Astrocyte (in vitro differentiated cells and primary cell): ENCODE measurements around the gene RAD51B. TPM values are rescaled to one million over a fixed set of nuclear protein-coding genes. Genes with fewer than 3 reads are reported as not detected.
A peak's percentile ranks its signal among the peaks of the same experiment; 100 is the strongest.

Experiments used
- DNase-seq: peaks from one replicate; pipeline ENCODE4 v3.0.0-alpha.2; 2010; ENCODE audit warnings: low read depth
- FAIRE-seq: peaks from 2 replicates; lab custom pipeline; 2011; peaks lifted over from hg19 to GRCh38; lab: Jason Lieb, UNC
- H2AFZ ChIP-seq: 2 replicates; pipeline ENCODE4 v1.6.0; 2012; ENCODE audit warnings: low read depth, low read length, inconsistent platforms
- H3K27ac ChIP-seq: 2 replicates; pipeline ENCODE4 v1.5.1; 2011; ENCODE audit warnings: low read depth, low read length, inconsistent platforms
- H3K27me3 ChIP-seq: 2 replicates; pipeline ENCODE4 v1.6.0; 2011; ENCODE audit warnings: low read length, inconsistent platforms; ENCODE audit not compliant: insufficient read depth
- H3K36me3 ChIP-seq: 2 replicates; pipeline ENCODE4 v1.5.1; 2011; ENCODE audit warnings: low read length, inconsistent platforms; ENCODE audit not compliant: insufficient read depth
- H3K4me1 ChIP-seq: 2 replicates; pipeline ENCODE4 v1.5.1; 2011; ENCODE audit warnings: low read length, inconsistent platforms; ENCODE audit not compliant: insufficient read depth
- H3K4me2 ChIP-seq: 2 replicates; pipeline ENCODE4 v1.6.0; 2012; ENCODE audit warnings: low read length, inconsistent platforms
- H3K4me3 ChIP-seq: 2 replicates; pipeline ENCODE4 v1.5.1; 2011; ENCODE audit warnings: low read depth, mild to moderate bottlenecking, low read length, inconsistent platforms; ENCODE audit not compliant: insufficient read depth
- H3K79me2 ChIP-seq: 2 replicates; pipeline ENCODE4 v1.6.0; 2012; ENCODE audit warnings: mild to moderate bottlenecking, low read length, inconsistent platforms; ENCODE audit not compliant: insufficient read depth
- H3K9ac ChIP-seq: 2 replicates; pipeline ENCODE4 v1.6.0; 2012; ENCODE audit warnings: mild to moderate bottlenecking, low read length, inconsistent platforms
- H3K9me3 ChIP-seq: 2 replicates; pipeline ENCODE4 v1.5.1; 2012; ENCODE audit warnings: low read depth, mild to moderate bottlenecking, low read length, inconsistent platforms; ENCODE audit not compliant: insufficient read depth
- H4K20me1 ChIP-seq: 2 replicates; pipeline ENCODE4 v1.6.0; 2012; ENCODE audit warnings: low read length, inconsistent platforms; ENCODE audit not compliant: insufficient read depth
- H3K27ac Mint-ChIP-seq: one replicate; pipeline ENCODE4 v1.8.0; 2021; ENCODE audit warnings: mild to moderate bottlenecking, mixed read lengths; ENCODE audit not compliant: unreplicated experiment
- H3K27me3 Mint-ChIP-seq: one replicate; pipeline ENCODE4 v1.8.0; 2021; ENCODE audit warnings: low read depth, mixed read lengths; ENCODE audit not compliant: unreplicated experiment
- H3K36me3 Mint-ChIP-seq: one replicate; pipeline ENCODE4 v1.8.0; 2021; ENCODE audit warnings: low read depth, mixed read lengths; ENCODE audit not compliant: unreplicated experiment
- H3K4me1 Mint-ChIP-seq: one replicate; pipeline ENCODE4 v1.8.0; 2021; ENCODE audit warnings: low read depth, mixed read lengths; ENCODE audit not compliant: unreplicated experiment
- H3K4me3 Mint-ChIP-seq: one replicate; pipeline ENCODE4 v1.8.0; 2021; ENCODE audit warnings: mild to moderate bottlenecking, moderate library complexity, mixed read lengths; ENCODE audit not compliant: unreplicated experiment
- H3K9me3 Mint-ChIP-seq: one replicate; pipeline ENCODE4 v1.8.0; 2021; ENCODE audit warnings: mild to moderate bottlenecking, mixed read lengths; ENCODE audit not compliant: unreplicated experiment
- CTCF ChIP-seq: IDR thresholded peaks from 2 replicates; pipeline ENCODE4 v1.5.1; 2011; ENCODE audit warnings: low read depth, mild to moderate bottlenecking, inconsistent platforms, low read length, moderate library complexity; ENCODE audit not compliant: insufficient read depth
- EZH2 ChIP-seq: IDR thresholded peaks from 2 replicates; pipeline ENCODE4 v1.6.1; 2012; ENCODE audit warnings: mild to moderate bottlenecking, low read length, inconsistent platforms; ENCODE audit not compliant: insufficient read depth
- total RNA-seq: library from RNA; stranded (reverse); gene quantifications from 2 replicates; pipeline ENCODE4 v1.2.1, GENCODE V29; 2021

Gene RAD51B
- total RNA-seq, 1 donor from 2014 or later: 10.8 TPM

GRCh38 chr14:67998834-67999233 is 179.3 kb downstream of the RAD51B start:
- Histone ChIP-seq H3K27me3 (no peaks in the 10 kb centered on the region), H3K4me3 (no peak overlapping the region), H3K79me2 (no peaks in the 10 kb centered on the region), H3K4me2 (no peak overlapping the region), H3K9me3 (no peaks in the 10 kb centered on the region), H2AFZ (no peak overlapping the region), H3K9ac (no peak overlapping the region), H3K36me3 (no peaks in the 10 kb centered on the region), H3K27ac (no peak overlapping the region), H4K20me1 (no peaks in the 10 kb centered on the region), H3K4me1 (peaks cover 17% of the 10 kb centered on the region)
- H3K36me3 Mint-ChIP-seq: no peaks in the 10 kb centered on the region
- peak overlapping the region; percentile 99 for H3K27ac Mint-ChIP-seq
- no peaks in the 10 kb centered on the region for H3K27me3 Mint-ChIP-seq
- TF ChIP-seq EZH2 (no peak), CTCF (no peak)
- H3K9me3 Mint-ChIP-seq: peaks cover 6% of the 10 kb centered on the region
- peaks cover 19% of the 10 kb centered on the region for H3K4me1 Mint-ChIP-seq
- FAIRE-seq (no peak), DNase-seq (no peak)
- no peak overlapping the region for H3K4me3 Mint-ChIP-seq

- H3K4me3 Mint-ChIP-seq: no peak overlapping the region
- H3K4me1 ChIP-seq: peaks cover 17% of the 10 kb centered on the region
- H2AFZ ChIP-seq: no peak overlapping the region
- H3K36me3 ChIP-seq: no peaks in the 10 kb centered on the region
- H3K27ac Mint-ChIP-seq: peak overlapping the region; percentile 99
- H3K36me3 Mint-ChIP-seq: no peaks in the 10 kb centered on the region
- H3K27me3 ChIP-seq: no peaks in the 10 kb centered on the region
- TF ChIP-seq EZH2 (no peak), CTCF (no peak)
- no peak overlapping the region for H3K4me3 ChIP-seq
- DNase-seq (peak; percentile 82), FAIRE-seq (no peak)
- H3K27ac ChIP-seq: peak overlapping the region; percentile 75
- H3K9ac ChIP-seq: no peak overlapping the region
- no peaks in the 10 kb centered on the region for H3K9me3 ChIP-seq
- peaks cover 6% of the 10 kb centered on the region for H3K9me3 Mint-ChIP-seq
- no peaks in the 10 kb centered on the region for H3K27me3 Mint-ChIP-seq
- no peaks in the 10 kb centered on the region for H3K79me2 ChIP-seq
- H4K20me1 ChIP-seq: no peaks in the 10 kb centered on the region
- H3K4me2 ChIP-seq: peak overlapping the region; percentile 77
- H3K4me1 Mint-ChIP-seq: peaks cover 19% of the 10 kb centered on the region
These were observed 179.7 kb downstream of the RAD51B start for GRCh38 chr14:67999290-67999689.

GRCh38 chr14:67999705-68000384 is 180.3 kb downstream of the RAD51B start:
- Histone ChIP-seq H3K36me3 (no peaks in the 10 kb centered on the region), H3K9me3 (no peaks in the 10 kb centered on the region), H4K20me1 (no peaks in the 10 kb centered on the region), H3K4me1 (peaks cover 17% of the 10 kb centered on the region), H3K9ac (peak overlapping the region; percentile 35), H3K4me3 (no peak overlapping the region), H3K4me2 (peak overlapping the region; percentile 77), H2AFZ (no peak overlapping the region), H3K27ac (peak overlapping the region; percentile 75), H3K79me2 (no peaks in the 10 kb centered on the region), H3K27me3 (no peaks in the 10 kb centered on the region)
- TF ChIP-seq CTCF (no peak), EZH2 (no peak)
- Mint-ChIP-seq H3K4me3 (no peak overlapping the region), H3K27me3 (no peaks in the 10 kb centered on the region), H3K9me3 (peaks cover 6% of the 10 kb centered on the region), H3K4me1 (peaks cover 19% of the 10 kb centered on the region), H3K36me3 (no peaks in the 10 kb centered on the region), H3K27ac (peak overlapping the region; percentile 99)
- FAIRE-seq: peak; percentile 92
- DNase-seq: peak; percentile 95
